HG03159 (cell line): Measurements from ENCODE around the gene POLR1B.
"Not testable (repeated sequence)": the region's sequence is repeated elsewhere in the genome, so short reads cannot be mapped to it uniquely, and the experiment has no call there.

Experiments
- ATAC-seq: cut with Tn5 transposase; IDR thresholded peaks from one replicate; pipeline ENCODE4 v1.9.1; 2021; ENCODE audit warnings: mild to moderate bottlenecking, moderate library complexity; ENCODE audit not compliant: unreplicated experiment

The POLR1B gene

DNA sequence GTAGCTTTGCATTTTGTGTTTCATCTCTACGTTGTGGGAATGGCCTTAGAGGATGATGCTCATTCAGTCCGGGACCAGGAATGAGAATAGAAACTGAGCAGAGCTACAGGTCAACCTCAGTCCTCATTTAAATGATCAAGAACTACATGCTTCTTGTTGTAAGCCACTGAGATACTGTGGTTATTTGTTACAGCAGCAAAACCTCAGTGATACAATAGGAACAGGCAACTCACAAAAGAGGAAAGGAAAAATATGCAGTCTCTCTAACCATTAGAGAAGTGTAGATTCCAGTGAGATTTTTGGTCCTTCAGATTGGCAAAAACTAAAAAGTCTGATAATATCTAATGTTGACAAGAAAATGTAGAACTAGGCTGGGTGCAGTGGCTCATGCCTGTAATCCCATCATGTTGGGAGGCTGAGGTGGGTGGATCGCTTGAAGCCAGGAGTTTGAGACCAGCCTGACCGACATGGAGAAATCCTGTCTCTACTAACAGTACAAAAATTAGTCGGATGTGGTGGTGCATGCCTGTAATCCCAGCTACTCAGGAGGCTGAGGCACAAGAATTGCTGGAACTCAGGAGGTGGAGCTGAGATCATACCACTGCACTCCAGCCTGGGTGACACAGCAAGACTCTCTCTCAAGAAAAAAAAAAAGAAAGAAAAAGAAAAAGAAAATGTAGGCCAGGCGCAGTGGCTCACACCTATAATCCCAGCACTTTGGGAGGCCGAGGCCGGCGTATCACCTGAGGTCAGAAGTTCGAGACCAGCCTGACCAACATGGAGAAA, 55.5 kb downstream of the POLR1B start:
- ATAC-seq = no peak

DNA sequence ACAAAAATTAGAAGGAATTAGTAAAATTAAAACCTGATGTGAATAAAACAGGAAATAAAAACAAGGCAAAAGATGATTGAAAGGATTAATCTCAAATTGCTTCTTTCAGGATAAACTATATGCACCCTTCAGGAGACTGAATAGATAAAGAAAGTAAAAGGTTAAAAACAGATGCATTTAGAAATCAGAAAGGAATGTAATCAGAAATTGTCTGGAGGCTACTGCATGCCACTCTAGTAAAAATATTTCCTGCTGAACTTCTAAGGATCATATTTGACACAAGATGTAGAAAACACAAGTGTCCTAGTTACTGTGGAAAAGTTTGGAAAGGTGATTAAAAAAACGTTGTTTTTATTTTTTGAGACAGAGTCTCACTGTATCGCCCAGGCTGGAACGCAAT, 58.4 kb downstream of the POLR1B start:
- no peak for ATAC-seq

DNA sequence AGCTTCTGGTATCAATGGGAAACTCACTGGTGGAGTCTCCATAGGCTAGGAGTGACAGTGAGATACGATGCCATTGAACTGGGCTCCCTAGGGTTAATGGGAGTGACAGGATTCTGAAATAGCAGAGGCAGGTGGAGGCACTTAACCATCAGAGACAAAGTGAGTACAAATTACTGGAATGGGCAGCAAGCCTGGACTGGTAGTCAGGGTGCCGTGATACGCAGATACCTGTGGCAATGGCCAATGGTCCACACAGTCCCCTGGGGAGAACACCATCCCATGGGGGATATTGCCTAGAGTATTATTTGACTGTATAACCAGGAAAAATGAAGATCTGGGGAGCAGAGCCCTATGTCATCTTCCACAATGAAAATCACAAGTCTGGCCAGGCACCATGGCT, 59.5 kb downstream of the POLR1B start:
- ATAC-seq = no peak

DNA sequence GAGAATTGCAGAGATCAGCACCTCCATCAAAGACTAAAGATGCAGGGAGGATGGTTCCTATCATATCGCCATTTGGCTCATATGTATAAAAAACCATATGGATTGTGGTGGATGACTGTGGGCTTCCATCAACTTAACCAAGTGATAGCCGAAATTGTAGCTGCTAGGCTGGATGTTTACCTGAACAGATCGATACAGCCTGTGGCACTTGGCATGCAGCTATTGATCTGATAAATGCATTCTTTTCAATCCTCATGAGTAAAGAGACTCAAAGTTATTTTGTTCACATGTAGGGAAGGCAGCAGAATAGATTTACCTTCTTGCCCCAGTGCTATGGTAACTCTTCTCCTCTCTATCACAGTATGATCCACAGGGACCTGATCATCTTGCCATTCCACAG, 60.7 kb downstream of the POLR1B start:
- no peak for ATAC-seq

DNA sequence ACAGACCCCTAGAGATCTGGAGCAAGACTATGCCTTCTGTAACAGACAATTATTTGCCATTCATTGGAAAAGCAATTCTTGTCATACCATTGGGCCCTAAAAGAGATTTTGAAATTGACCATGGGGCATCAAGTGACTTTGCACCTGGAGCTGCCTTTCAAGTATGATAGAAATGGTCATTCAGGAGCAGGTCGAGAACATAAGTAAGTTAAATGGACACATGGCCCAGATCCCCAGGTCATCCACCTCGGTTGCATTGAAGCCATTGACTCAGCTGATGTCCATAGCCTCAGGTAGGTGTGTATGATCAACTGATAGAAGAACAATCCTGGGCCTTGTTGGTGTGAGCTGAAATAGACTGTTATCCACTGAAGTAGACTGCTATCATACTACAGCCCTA, 61.5 kb downstream of the POLR1B start:
- ATAC-seq = no peak

DNA sequence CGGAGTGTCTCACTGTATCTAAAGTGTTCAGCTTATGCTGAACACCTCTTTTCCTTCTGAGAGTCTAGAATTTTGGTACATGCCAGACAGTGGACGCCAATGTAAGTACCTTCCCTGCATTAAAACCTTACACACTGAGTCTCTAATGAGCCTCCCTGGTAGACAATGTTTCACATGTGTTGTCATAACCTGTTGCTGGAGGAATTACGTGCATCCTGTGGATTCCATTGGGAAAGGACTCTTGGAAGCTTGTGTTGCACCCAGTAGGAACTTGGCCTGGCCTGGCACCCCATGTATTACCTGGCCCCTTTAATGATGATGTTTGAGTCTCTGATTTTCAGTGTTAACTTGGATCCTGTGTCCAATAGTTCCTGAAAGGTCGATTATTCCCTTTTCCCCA, 62.7 kb downstream of the POLR1B start:
- no peak for ATAC-seq

DNA sequence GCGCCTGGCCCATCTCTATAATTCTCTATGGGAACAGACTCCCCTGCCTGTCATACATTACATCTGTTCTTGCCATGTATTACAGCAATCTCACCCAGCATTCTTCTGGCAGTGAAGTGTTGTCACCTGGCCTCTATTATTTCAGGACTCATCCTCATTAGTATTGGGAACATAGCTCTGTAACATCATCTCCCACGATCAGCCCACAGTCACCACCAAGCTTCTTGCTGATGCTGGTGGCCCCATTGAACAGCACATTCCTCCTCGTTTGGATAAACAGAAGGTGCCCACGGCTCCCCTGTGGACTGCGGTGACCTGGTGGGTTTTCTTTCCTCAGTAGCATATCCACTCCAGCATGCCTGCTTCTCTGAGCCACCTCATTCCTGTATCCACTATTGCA, 63.7 kb downstream of the POLR1B start:
- no peak for ATAC-seq

DNA sequence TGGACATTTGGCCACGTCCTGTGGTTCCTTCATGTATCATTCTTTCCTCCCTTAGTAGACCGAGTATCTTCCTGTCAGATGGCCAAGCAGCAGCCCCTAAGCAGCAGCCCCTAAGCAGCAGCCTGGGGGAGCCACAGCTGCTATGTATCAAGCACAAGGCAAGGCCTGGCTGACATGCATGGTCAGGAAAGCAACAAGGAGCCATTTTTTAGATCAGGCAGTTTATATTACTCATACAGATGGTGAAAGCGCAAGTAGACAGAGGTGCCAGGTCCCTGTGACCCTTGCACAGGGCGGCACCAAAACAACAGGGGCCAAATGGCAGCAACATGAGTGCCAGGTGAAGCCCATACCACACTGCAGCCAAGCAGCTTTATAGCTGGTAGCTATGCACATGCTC, 64.3 kb downstream of the POLR1B start:
- ATAC-seq = no peak

DNA sequence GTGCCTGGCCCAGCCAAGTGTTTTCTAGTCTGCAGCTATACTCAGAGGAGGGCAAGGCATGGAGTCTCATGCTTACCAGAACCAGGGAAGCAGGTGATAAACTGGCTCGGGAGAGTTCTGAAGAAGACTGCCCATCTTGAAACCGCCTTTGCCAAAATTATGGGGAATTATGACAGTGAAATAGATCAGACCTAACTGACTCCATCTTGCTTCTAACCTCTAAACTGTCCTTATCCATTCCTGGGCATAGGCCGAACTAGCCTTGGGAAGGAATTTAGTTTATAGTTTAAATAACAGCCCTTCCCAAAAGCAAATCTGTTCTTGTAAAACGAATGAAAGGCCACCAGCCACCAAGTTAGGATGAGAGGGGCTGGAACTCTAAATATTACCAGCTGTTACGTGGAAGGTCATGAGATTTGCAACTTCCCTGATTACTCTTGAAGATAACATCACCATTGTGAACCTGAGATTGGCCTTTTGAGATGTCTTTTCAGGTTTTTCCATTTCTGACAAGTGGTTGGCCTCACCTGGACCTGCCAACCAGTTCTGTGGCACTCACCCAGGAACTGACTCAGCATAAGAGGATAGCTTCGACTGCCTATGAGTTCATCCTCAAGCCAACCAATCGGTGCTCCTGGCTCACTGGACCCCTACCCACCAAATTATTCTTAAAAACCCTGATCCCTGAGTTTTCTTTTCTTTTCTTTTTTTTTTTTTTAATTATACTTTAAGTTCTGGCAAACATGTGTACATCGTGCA, 65.6 kb downstream of the POLR1B start:
- ATAC-seq = no peak

DNA sequence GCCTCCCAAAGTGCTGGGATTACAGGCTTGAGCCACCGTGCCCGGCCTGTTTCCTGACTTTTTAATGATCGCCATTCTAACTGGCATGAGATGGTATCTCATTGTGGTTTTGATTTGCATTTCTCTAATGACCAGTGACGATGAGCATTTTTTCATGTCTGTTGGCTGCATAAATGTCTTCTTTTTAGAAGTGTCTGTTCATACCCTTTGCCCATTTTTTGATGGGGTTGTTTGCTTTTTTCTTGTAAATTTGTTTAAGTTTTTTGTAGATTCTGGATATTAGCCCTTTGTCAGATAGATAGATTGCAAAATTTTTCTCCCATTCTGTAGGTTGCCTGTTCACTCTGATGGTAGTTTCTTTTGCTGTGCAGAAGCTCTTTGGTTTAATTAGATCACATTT, 67.1 kb downstream of the POLR1B start:
- not testable (repeated sequence) for ATAC-seq

DNA sequence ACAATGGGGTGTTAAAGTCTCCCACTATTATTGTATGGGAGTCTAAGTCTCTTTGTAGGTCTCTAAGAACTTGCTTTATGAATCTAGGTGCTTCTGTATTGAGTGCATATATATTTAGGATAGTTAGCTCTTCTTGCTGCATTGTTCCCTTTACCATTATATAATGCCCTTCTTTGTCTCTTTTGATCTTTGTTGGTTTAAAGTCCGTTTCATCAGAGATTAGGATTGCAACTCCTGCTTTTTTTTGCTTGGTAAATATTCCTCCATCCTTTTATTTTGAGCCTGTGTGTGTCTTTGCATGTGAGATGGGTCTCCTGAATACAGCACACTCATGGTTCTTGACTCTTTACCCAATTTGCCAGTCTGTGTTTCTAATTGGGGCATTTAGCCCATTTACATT, 70.0 kb downstream of the POLR1B start:
- ATAC-seq = not testable (repeated sequence)

DNA sequence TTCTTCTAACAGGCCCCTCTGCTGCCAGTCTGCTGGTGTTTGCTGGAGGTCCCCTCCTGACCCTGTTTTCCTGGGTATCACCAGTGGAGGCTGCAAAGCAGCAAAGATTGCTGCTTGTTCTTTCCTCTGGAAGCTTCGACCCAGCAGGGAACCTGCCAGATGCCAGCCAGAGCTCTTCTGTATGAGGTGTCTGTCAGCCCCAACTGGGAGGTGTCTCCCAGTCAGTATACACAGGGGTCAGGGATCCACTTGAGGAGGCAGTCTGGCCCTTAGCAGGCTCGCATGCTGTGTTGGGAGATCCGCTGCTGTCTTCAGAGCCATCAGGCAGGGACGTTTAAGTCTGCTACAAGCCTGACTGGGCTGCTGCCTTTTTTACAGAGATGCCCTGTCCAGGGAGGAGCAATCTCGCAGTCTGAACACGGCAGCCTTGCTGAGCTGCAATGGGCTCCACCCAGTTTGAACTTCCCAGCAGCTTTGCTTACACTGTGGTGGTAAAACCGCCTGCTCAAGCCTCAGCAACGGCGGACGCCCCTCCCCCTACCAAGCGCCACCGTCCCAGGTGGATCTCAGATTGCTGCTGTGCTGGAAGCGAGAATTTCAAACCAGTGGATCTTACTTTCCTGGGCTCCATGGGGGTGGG, 72.1 kb downstream of the POLR1B start:
- no peak for ATAC-seq

DNA sequence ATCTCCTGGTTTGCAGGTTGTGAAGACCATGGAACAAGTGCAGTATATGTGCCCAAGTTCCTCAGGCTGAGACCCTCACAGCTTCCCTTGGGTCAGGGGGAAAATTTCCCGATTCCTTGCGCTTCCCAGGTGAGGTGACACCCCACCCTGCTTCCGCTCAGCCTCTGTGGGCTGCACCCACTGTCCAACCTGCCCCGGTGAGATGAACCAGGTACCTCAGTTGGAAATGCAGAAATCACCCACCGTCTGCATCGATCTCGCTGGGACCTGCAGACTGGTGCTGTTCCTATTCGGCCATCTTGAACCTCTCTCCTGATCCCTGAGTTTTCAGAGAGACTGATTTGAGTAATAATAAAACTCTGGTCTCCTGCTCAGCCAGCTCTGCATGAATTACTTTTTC, 72.8 kb downstream of the POLR1B start:
- ATAC-seq = no peak

DNA sequence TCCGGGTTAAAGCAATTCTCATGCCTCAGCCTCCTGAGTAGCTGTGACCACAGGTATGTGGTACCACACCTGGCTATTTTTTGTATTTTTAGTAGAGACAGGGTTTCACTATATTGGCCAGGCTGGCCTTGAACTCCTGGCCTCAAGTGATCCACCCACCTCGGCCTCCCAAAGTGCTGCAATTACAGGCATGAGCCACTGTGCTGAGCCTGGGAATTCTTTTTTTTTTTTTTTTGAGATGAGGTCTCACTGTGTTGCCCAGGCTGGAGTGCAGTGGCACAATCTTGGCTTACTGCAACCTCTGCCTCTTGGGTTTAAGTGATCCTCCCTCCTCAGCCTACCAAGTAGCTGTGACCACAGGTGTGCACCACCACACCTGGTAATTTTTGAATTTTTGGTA, 73.5 kb downstream of the POLR1B start:
- not testable (repeated sequence) for ATAC-seq

DNA sequence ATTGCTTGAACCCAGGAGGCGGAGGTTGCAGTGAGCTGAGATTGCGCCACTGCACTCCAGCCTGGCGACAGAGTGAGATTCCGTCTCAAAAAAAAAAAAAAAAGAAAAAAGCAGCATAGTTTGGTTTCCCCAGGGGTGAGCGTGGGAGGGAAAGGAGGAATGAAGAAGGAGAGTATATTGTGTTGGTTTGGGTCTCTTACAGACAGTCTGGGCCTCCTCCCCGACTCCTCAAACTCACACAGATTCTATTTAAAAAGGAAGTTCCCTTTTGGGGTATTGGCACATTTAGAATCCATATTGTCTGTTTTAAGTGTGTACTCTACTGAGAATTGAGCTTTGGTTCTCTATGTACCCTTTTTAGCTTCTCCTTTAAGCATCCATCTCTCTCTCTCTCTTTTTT, 76.1 kb downstream of the POLR1B start:
- ATAC-seq = no peak

DNA sequence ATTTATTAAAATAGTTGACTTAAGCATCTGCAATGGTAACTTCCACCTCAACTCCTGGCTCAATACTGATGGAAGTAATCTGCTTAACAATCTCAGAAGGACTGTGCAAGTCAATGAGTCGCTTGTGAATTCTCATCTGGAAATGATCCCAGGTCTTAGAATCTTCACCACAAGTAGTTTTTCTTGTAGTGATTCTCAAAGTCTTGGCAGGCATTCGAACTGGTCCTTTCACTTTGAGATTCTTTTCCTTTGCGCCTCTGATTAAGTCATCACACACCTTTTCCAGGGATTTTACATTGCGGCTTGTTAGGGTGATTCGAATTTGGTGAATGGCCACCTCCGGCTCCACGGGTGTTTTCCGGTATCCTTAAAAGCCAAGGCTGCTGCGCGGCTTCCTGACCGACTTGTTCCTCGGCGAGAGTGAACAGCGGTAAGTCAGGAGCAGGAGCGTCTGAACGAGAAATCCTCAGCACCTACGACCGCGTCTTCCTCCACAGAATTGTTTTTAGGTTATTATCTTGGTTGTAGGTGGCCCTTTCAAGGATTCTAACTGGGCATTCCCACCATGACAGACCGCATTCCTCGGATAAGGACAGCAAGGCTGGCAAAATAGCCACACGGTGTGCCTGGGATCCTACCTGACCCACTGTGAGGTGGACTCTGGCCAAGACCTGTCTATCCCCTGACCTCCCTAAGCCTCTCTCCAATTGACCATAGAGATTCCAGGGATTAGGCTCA, 79.7 kb downstream of the POLR1B start:
- no peak for ATAC-seq

DNA sequence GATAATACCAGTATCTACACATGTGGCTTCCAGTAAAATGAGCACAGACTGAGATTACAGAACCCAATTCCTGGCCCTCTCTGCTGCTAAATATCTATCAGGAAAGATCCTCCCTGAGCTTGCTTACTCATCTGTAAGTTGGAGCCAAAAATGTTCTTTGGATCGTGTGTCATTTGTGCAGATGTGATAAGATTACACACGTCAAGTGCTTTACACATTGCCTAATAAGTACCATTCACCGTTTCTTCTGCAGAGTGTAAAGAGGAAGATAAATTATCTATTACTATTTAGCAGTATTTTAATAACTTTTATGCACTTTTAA, 80.2 kb downstream of the POLR1B start:
- ATAC-seq = no peak

DNA sequence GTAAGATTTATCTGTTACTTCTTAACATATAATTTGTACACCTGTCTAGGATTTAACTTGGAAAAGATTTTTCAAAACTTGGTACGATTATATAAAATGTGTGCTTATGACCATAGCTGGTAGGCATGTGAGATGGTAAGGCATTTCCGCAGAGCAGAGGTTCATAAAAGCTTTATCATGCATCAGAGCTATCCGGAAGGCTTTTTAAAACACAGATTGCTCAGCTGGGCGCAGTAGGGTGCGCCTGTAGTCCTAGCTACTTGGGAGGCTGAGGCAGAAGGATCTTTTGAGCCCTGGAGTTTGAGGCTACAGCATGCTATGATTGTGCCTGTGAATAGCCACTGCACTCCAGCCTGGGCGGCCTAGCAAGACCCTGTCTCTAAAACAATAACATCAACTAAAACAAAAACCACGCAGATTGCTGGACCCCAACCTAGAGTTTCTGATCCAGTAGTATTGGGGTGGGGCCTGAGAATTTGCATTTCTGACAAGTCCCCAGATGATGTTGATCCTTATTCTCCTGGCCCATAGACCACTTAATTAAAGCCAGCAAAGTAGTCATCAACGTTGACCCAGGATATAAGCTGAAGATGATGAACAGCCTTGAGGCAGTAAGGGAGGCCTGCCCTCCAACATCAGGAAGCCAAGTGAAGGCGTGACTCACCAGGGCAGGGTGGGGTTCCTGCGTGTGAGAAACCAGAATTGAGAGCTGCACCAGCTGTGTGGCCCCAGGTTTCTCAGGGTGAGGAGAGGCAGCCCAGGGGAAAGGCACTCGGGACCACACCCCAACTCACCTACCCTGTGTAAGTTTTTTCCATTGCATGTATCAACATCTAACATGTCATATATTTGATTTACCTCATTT, 81.9 kb downstream of the POLR1B start:
- no peak for ATAC-seq

DNA sequence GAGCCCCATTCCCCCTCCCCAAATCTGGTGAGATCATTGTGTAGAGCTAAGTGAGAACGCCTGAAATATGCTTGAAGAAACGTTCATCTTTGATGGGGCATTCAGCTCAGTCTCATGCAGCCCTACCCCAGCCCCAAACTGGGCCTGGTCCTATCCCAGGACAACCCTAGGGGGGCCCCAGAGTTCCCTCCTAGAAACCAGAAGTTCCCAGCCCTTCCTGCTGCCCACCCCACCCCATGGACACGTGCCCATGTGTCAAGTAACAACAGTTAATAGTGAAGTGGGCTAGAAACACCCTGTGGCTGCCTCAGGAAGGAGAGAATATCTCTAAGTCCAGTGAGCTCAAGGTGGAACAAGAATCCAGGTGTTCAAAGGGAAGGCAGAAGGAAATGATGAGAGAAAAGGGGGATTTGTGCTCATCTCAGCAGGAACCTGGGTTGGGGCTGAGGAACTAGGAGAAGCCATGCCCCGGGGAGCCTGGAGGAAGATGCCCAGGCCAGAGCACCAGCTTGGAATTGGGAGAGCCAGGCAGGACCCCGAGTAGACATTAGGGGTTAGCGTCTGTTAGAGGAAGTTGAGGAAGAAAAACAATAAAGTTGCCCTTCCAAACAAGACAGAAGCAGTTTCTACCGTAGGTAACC, 83.3 kb downstream of the POLR1B start:
- no peak for ATAC-seq

DNA sequence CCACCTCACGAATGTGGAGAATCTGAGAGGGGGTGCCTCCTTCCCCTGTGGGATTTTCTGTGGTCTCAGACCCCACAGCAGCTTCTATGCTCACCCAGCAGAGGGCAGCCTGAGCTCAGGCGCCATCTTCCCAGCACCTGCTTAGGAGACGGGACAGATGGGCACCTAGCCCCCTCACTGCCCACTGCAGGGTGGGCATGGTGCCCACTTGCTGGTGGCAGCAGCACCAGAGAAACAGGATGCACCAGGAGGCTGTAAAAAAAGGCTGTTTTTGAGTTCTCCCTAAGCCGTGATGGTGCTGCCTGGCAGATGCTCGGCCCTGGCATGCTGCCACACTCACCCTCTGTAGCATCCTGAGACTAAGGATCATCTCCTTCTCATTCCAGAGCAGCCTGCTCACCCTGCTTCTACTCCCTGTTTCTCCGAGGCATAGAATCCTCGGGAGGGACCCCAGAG, 84.4 kb downstream of the POLR1B start:
- ATAC-seq = no peak
